K562 (cell line): Measurements from ENCODE around the gene ARMC9. TPM values are rescaled to one million over a fixed set of nuclear protein-coding genes. Genes with fewer than 3 reads are reported as not detected.

Experiments
- BHLHE40 ChIP-seq: IDR thresholded peaks from 2 replicates; pipeline ENCODE4 v1.6.1; 2011; ENCODE audit warnings: low read length, improper control_type of control experiment
- CREB3 ChIP-seq: fragments of 450-650 bp; conservative IDR thresholded peaks from 2 replicates; pipeline ENCODE4 v1.6.1; 2016; ENCODE audit warnings: missing genetic modification characterization, low read depth, mild to moderate bottlenecking, missing compliant biosample characterization, moderate library complexity
- GABPB1 ChIP-seq: sonication (generic); formaldehyde crosslinking; IDR thresholded peaks from 2 replicates; pipeline ENCODE4 v1.8.0; 2022; ENCODE audit warnings: mild to moderate bottlenecking, missing genetic modification reagents
- HMBOX1 ChIP-seq: sonication (generic); IDR thresholded peaks from 2 replicates; pipeline ENCODE4 v1.6.1; 2016
- L3MBTL2 ChIP-seq: fragments of 450-650 bp; IDR thresholded peaks from 2 replicates; pipeline ENCODE4 v1.6.1; 2016; ENCODE audit warnings: mild to moderate bottlenecking, moderate library complexity
- PKNOX1 ChIP-seq: fragments of 450-650 bp; IDR thresholded peaks from 2 replicates; pipeline ENCODE4 v1.6.1; 2016
- RCOR1 ChIP-seq, 2 experiments: IDR thresholded peaks; 2 replicates each; pipeline ENCODE4 v1.6.1; 2012; ENCODE audit warnings: low read depth in 2 of 2, low read length in 2 of 2, borderline replicate concordance in 1 of 2, improper control_type of control experiment in 1 of 2
- THRB ChIP-seq: fragments of 450-650 bp; formaldehyde crosslinking; conservative IDR thresholded peaks from 2 replicates; pipeline ENCODE4 v1.4.0; 2022; ENCODE audit warnings: mild to moderate bottlenecking, missing genetic modification characterization
- ZBTB49 ChIP-seq: sonication (generic); formaldehyde crosslinking; IDR thresholded peaks from 2 replicates; pipeline ENCODE4 v1.8.0; 2022; ENCODE audit warnings: missing genetic modification reagents, mild to moderate bottlenecking, borderline replicate concordance
- polyA plus RNA-seq, 8 experiments: library from polyadenylated mRNA; depleted of rRNA in 4 of 8; stranded (reverse) in 5 of 8; unstranded in 3 of 8; fragments of >200 nt; fragmentation: Nextera tagmentation in 2 of 8; fragmentation: Illumina TruSeq in 1 of 8; extraction: Ambion mirVana in 2 of 8; extraction: Trizol in 1 of 8; gene quantifications; 2 replicates each; pipeline versions ENCODE4 v1.2.1 to v1.2.3, GENCODE V29; 2011 to 2014; ENCODE audit warnings: inconsistent platforms in 1 of 8, missing spikeins in 1 of 8
- total RNA-seq, 7 experiments: library from RNA; depleted of rRNA in 6 of 7; stranded (reverse); fragments of >200 nt in 6 of 7; fragmentation: Illumina TruSeq in 2 of 7; extraction: Trizol in 2 of 7; gene quantifications; 2 replicates each; pipeline versions ENCODE4 v1.2.1 to v1.2.3, GENCODE V29; 2011 to 2021; ENCODE audit warnings: low replicate concordance in 1 of 7

The ARMC9 gene
- total and polyA plus RNA-seq, 9 of the 15 experiments (the other 6 are each of a cell fraction or from before 2014, with no cell fraction given) = 0.36 to 2.3 (median 1.1) TPM

GRCh38 chr2:231187736-231188505, 10.5 kb upstream of the ARMC9 start (continued):
- TF ChIP-seq HMBOX1 (0 out of 2 replicates have a peak, but pooled peaks have one; percentile 40), ZBTB49 (CRISPR knock-in tag) (no peak), RCOR1 (IDR thresholded peaks at IDR 0.05; ENCODE audit: borderline replicate concordance in 1 of 2, low read depth in 2 of 2, low read length in 2 of 2) (0 out of 4 replicates have a peak, but pooled peaks of 1 of the 2 experiments have one; percentile 12), GABPB1 (CRISPR knock-in tag) (no peak), BHLHE40 (0 out of 2 replicates have a peak, but pooled peaks have one; percentile 15), PKNOX1 (peak; percentile 30; the same call in 1 of the 2 replicates), CREB3 (0 out of 2 replicates have a peak, but pooled peaks have one; percentile 11), THRB (CRISPR knock-in tag) (no peak), L3MBTL2 (peak; percentile 54)
